Measurements from ENCODE around the gene TOP1.

TOP1 gene

DNA sequence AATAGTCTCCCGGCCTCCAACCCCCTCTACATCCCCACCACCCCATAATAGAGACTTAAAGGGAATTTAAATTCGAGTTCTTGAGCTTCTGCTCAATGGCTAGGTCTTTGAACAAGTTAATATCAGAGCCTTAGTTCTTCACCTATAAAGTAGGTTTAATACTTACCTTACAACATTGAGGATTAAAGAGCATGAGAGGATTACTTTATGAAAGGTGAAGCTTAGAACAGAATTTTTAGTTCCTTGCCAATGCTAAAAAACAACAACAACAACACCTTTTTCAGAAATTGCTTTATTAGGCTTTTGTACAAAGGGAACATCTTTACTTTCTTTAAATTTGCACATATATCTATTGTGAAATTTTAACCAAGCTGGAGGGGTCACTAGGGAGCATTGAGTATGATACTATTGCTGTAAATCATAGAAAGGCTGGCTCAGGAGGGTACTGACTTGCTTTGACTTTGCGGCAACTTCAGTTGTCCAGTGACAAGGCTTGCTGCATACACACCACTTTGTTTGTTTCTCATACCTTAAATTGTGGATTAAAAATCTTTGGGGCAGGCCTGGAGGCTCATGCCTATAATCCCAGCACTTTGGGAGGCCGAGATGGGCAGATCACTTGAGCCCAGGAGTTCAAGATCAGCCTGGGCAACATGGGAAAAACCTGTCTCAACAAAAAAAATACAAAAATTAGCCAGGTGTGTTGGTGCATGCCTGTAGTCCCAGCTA is 9.7 kb downstream of the TOP1 start:
- ATAC-seq = no peak
- H3K4me1 Mint-ChIP-seq = peaks cover 89% of the 10 kb centered on the region
- no peaks in the 10 kb centered on the region for H3K27me3 Mint-ChIP-seq
- H3K4me3 Mint-ChIP-seq = no peak overlapping the region
- peak overlapping the region; percentile 46 for H3K27ac Mint-ChIP-seq
- H3K36me3 Mint-ChIP-seq (ENCODE audit: low read depth) = peaks cover 49% of the 10 kb centered on the region
- no peak for DNase-seq
- H3K9me3 Mint-ChIP-seq = no peaks in the 10 kb centered on the region

DNA sequence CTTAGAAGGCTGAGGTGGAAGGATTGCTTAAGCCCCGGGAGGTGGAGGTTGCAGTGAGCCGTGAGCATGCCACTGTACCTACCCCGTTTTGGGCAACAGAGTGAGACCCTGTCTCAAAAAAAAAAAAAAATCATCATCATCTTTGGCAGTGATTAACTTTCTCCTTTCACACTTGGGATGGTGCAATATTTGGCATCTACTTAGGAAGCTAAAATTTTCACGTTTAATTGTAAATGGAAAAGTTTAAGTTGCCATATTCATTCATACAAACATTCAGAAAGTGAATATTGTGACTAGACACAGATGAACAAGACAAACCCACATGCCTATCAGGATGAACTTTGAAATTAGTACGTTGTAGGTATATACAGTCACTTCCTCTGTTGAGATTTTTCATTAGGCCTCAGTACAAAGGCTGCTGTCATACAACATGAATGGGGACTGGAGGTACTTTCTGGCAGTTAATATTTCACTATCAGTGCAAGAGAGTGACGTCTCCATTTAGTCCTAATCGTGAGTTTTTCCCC is 10.3 kb downstream of the TOP1 start:
- DNase-seq (no peak), ATAC-seq (peak; percentile 83)
- H3K27me3 Mint-ChIP-seq = no peaks in the 10 kb centered on the region
- peaks cover 47% of the 10 kb centered on the region for H3K36me3 Mint-ChIP-seq (ENCODE audit: low read depth)
- H3K4me3 Mint-ChIP-seq = no peak overlapping the region
- peak overlapping the region; percentile 44 for H3K27ac Mint-ChIP-seq
- no peaks in the 10 kb centered on the region for H3K9me3 Mint-ChIP-seq
- peaks cover 87% of the 10 kb centered on the region for H3K4me1 Mint-ChIP-seq

DNA sequence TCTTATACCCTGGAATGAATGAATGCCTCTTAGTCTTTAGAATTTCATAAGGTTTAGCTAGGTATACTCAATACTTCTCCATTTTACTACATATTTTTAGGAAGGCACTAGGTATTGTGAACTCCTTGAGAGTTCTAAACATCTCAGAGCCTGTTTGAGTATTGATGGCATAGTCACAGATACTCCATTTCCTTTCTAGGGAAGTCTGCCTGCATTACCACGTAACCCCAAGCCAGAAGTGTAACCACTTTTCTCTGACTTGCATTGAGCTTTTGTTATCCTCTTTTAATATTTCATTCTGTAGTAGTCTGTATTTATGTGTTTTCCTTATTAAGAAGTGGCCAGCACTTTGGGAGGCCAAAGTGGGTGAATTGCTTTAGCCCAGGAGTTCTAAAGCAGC is 12.2 kb downstream of the TOP1 start:
- no peak for DNase-seq
- H3K27me3 Mint-ChIP-seq = no peaks in the 10 kb centered on the region
- ATAC-seq = no peak
- H3K4me1 Mint-ChIP-seq = peaks cover 86% of the 10 kb centered on the region
- no peak overlapping the region for H3K4me3 Mint-ChIP-seq
- H3K27ac Mint-ChIP-seq = no peak overlapping the region
- peaks cover 36% of the 10 kb centered on the region for H3K36me3 Mint-ChIP-seq (ENCODE audit: low read depth)
- H3K9me3 Mint-ChIP-seq = no peaks in the 10 kb centered on the region

DNA sequence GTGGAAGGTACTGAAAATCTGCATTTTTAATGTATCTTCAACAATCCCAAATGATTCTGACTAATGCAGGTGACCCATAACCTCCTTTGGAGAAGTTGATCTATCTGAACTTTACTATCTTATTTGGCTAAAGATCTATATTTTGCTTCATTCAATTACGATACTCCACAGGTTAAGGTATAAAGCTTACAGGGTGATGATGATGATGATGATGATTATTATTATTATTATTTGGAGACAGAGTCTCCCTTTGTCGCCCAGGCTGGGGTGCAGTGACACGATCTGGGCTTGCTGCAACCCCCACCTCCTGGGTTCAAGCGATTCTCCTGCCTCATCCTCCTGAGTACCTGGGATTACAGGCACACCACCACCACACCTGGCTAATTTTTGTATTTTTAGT is 13.1 kb downstream of the TOP1 start:
- H3K27ac Mint-ChIP-seq = no peak overlapping the region
- H3K4me1 Mint-ChIP-seq = peaks cover 88% of the 10 kb centered on the region
- H3K4me3 Mint-ChIP-seq = no peak overlapping the region
- ATAC-seq = no peak
- no peaks in the 10 kb centered on the region for H3K27me3 Mint-ChIP-seq
- DNase-seq = no peak
- peaks cover 29% of the 10 kb centered on the region for H3K36me3 Mint-ChIP-seq (ENCODE audit: low read depth)
- H3K9me3 Mint-ChIP-seq = no peaks in the 10 kb centered on the region

DNA sequence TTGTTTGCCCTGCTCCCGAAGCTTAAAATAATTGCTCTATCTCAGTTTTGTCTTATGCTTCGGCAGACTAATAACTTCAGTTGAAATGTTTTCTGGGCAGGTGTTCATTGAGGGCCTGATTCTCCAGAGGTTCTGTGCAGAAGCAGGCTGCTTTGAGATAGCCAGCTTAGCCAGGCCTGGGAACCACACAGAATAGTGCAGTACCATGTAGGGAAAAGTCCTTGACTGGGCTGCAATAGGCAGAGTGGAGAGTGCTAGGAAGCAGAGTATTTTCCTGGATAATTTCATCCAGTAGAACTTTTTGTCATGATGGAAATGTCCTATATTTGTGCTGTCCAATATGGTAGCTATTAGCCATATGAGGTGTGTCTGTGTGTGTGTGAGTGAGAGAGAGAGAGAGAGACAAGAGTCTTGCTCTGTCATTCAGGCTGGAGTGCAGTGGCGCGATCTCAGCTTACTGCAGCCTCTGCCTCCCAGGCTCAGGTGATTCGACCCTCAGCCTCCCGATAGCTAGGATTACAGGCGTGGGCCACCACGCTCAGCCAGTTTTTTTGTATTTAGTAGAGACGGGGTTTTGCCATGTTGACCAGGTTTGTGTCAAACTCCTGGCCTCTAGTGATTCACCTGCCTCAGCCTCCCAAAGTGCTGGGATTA is 15.9 kb downstream of the TOP1 start:
- no peaks in the 10 kb centered on the region for H3K9me3 Mint-ChIP-seq
- ATAC-seq = no peak
- H3K36me3 Mint-ChIP-seq (ENCODE audit: low read depth) = peaks cover 27% of the 10 kb centered on the region
- no peak for DNase-seq
- no peak overlapping the region for H3K4me3 Mint-ChIP-seq
- H3K27me3 Mint-ChIP-seq = no peaks in the 10 kb centered on the region
- H3K27ac Mint-ChIP-seq = no peak overlapping the region
- peaks cover 93% of the 10 kb centered on the region for H3K4me1 Mint-ChIP-seq

DNA sequence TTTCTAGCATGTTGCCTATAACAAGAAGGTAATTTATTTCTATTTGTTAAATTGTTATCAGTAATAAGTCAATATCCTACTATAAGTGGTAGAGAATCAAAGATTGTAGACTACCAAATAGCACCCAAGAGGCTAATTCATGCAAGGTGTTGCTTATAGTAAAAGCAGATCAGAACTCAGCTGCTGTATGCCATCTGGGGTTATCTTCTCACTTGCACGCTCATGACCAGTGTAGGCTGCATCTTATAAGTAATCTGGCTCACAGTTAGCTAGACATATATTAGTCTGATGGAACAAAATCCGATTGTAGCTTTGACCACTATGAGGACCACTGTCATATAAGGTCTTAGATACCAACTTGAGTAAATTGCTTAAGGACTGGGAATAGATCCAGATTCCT is 17.0 kb downstream of the TOP1 start:
- no peak for DNase-seq
- Mint-ChIP-seq H3K4me3 (no peak overlapping the region), H3K9me3 (no peaks in the 10 kb centered on the region), H3K4me1 (peaks cover 93% of the 10 kb centered on the region), H3K36me3 (ENCODE audit: low read depth) (peaks cover 26% of the 10 kb centered on the region), H3K27me3 (no peaks in the 10 kb centered on the region), H3K27ac (no peak overlapping the region)
- ATAC-seq = no peak

DNA sequence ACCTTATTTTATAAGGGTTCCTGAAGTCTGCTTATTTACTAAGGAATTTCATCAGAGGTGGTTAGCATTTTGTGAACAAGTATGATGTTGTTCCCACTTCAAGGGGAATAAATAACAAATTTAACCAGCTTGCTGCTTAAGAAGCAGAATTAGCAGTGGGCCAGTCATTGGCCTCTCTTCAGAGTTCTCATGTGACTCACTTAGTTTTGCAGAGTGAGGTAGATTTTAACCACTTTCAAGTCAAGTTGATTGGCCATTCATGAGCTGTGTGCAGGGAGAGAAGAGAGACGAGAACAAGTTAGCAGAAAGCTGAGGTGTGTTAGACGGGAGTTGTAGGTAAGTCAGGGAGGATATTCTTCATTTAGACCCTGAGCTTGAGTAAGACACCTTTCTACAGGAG is 18.1 kb downstream of the TOP1 start:
- DNase-seq = no peak
- Mint-ChIP-seq H3K27me3 (no peaks in the 10 kb centered on the region), H3K9me3 (no peaks in the 10 kb centered on the region), H3K4me1 (peaks cover 94% of the 10 kb centered on the region), H3K36me3 (ENCODE audit: low read depth) (peaks cover 24% of the 10 kb centered on the region), H3K4me3 (no peak overlapping the region), H3K27ac (peak overlapping the region; percentile 29)
- peak; percentile 81 for ATAC-seq

DNA sequence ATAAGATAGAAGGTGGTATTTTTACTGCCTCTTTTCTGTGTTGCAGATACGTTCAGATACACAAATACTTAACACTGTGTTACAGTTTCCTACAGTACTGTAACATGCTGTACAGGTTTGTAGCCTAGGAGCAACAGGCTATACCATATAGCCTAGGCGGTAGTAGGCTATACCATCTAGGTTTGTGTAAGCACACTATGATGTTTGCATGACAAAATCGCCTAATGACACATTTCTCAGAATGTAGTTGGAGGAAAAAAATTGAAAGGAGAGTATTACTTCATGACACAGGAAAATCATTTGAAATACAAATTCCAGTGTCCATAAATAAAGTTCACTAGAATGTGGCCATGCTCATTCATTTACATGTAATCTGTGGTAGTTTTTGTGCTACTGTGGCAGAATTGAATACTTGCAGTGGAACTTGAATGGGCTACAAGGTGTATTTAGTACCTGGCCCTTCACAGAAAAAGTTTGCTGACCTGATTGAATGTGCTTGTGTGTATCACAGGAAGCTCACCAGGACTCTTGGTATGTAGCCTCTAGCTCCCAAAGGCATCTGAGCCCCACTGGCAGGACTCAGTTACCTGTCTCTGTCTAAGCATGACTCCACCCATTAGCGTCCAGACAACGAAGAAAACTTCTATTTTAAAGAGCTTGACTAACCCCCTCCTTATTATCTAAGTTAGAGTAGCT is 18.8 kb downstream of the TOP1 start:
- peaks cover 94% of the 10 kb centered on the region for H3K4me1 Mint-ChIP-seq
- H3K36me3 Mint-ChIP-seq (ENCODE audit: low read depth) = peaks cover 25% of the 10 kb centered on the region
- DNase-seq = no peak
- ATAC-seq = peak; percentile 23
- no peaks in the 10 kb centered on the region for H3K9me3 Mint-ChIP-seq
- peak overlapping the region; percentile 80 for H3K27ac Mint-ChIP-seq
- no peaks in the 10 kb centered on the region for H3K27me3 Mint-ChIP-seq
- peak overlapping the region; percentile 82 for H3K4me3 Mint-ChIP-seq

DNA sequence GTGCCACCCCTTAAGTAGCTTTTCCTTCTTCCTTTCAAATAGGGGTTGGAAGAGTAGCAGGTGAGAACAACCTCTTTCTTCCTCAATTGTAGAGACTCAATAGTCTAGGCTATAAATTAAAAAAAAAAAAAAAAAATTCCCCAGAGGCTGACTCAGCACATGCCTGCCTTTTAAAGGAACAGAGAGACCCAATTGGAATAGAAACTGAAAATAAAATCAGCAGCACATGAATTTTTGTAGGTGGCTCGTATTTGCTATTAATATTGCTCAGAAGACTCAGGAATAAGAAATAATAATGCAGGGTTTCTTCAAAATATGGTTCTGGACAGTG is 19.3 kb downstream of the TOP1 start:
- H3K4me1 Mint-ChIP-seq = peaks cover 94% of the 10 kb centered on the region
- H3K9me3 Mint-ChIP-seq = no peaks in the 10 kb centered on the region
- ATAC-seq = peak; percentile 48
- H3K4me3 Mint-ChIP-seq = peak overlapping the region; percentile 82
- DNase-seq = no peak
- no peaks in the 10 kb centered on the region for H3K27me3 Mint-ChIP-seq
- peaks cover 23% of the 10 kb centered on the region for H3K36me3 Mint-ChIP-seq (ENCODE audit: low read depth)
- H3K27ac Mint-ChIP-seq = peak overlapping the region; percentile 80

DNA sequence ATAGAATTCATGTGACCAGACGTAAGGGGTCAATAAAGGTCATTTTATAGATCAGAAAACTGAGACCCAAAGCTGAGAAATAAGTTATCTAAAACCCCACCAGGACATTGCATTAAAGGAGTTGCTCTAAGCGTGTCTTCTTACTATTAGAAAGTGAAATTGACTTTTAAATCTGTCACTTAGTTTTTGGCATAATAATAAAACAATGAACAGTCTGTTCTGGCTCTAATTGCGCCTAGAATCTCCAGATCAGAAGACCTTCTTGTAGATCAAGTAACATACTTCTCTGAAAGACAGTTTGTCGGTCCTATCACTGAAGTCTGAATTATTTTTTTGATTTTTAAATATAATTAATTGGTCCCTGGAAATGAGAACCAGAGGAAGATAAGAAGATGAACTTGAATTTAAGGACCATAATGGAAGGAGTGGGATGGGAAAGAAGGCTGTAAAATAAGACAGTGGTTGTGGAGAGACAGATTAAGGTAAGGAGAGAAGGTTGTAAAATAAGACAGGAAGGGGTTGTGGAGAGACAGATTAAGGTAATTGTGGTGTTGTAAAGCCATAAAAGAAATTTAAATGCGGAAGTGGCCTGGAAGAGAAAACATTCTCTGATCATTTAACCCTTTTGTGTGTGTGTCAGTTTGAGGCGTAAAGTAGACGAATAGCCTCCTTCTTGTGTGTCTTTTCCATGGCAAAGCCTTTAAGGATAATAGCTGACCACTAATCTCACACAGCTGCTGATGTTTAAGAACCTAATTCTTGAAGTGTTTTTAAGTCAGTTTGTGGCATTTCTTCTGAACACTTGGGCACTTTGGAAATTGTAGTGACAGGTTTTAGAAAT is 20.1 kb downstream of the TOP1 start:
- Mint-ChIP-seq H3K4me3 (peak overlapping the region; percentile 82), H3K36me3 (ENCODE audit: low read depth) (peaks cover 24% of the 10 kb centered on the region), H3K27me3 (no peaks in the 10 kb centered on the region), H3K27ac (peak overlapping the region; percentile 80), H3K9me3 (peaks cover 1% of the 10 kb centered on the region), H3K4me1 (peaks cover 94% of the 10 kb centered on the region)
- ATAC-seq (no peak), DNase-seq (no peak)

DNA sequence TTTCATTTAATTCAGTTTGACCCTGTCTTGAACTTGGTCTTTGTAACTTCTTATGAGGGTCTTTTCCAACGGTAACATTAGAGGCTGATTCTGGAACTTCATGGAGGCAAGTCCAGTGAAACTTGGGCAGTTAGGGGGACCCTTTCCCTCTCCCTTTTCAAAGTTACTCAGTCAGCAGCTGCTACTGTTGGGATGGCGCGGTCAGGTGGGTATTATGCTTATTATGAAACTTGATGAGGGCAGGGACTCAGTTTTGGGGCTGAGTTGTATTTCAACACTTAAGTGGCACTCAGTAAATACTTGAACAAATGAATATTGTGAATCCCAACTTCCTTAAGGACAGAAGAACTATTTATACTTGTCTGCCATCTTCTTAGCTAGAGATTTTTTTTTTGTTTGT is 20.8 kb downstream of the TOP1 start:
- H3K27me3 Mint-ChIP-seq = no peaks in the 10 kb centered on the region
- peaks cover 32% of the 10 kb centered on the region for H3K36me3 Mint-ChIP-seq (ENCODE audit: low read depth)
- no peak overlapping the region for H3K4me3 Mint-ChIP-seq
- H3K27ac Mint-ChIP-seq = peak overlapping the region; percentile 80
- ATAC-seq (no peak), DNase-seq (no peak)
- peaks cover 9% of the 10 kb centered on the region for H3K9me3 Mint-ChIP-seq
- peaks cover 97% of the 10 kb centered on the region for H3K4me1 Mint-ChIP-seq

DNA sequence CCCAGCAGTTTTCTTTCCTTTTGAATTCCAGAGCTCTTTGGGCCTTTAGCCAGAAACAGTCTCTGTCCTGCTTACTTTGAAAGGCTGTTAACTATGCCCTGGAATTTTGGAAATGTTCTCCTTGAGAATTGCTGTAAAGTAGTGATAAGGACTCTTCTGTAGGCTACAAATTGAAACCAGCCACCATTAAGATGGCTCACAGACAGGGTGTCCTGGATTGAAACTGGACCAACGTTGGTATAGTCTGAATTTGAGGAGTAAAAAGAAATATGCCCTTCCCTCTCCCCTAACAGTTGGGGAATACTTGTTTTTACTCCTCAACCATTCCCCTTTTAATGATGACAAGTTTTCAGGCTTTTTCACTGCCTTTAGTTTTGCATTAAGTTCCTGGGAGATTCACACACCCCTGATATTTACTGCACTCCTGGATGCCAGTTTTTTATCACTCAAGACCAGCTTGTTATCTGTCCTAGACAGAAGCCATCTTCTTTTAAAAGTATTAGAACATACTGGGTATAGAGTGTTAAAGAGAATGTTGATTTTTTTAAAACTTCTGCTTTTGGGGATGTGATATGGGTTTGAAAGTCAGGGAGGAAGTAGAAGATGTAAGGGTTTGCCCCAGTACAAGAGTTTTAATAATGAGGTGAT is 21.9 kb downstream of the TOP1 start:
- Mint-ChIP-seq H3K9me3 (peaks cover 9% of the 10 kb centered on the region), H3K36me3 (ENCODE audit: low read depth) (peaks cover 39% of the 10 kb centered on the region), H3K4me3 (no peak overlapping the region), H3K4me1 (peaks cover 99% of the 10 kb centered on the region), H3K27ac (no peak overlapping the region), H3K27me3 (no peaks in the 10 kb centered on the region)
- ATAC-seq = no peak
- no peak for DNase-seq

DNA sequence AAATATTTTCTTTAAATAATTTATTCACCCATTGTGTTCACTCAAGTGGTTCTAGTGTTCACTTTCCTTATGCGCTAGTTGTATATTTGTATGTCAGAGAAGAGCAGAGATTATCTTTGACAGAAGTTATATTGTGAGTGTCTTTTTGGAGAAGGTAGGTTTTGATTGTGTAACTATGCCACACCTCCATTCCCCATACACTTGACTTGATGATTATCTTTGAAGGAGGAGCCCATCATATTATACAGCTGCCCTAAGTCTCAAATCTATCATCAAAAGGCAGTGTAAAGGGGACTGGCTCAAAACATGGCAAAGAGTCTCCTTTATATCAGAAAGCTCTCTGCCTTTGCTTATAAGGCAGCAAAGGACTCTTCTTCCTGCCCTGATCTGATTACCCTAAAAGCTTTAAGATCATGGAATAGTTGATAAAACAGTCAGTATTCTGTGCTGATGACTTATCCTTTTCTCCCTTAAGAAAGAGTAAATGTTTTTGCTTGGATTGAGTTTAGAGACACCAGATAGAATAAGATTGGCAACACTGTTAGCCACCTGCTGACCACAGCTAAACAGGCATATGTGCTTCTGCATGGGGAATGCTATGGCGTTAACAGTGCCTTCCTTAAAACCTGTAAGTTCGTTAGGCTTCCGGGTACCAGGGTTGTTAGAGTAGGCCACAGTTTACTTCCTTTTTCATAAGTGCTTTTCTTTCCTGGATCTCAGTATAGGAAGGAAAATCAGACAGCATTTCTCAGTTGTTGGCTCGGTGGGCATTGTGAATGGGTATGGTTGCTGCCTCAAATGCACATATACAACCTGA is 22.6 kb downstream of the TOP1 start:
- Mint-ChIP-seq H3K36me3 (ENCODE audit: low read depth) (peaks cover 45% of the 10 kb centered on the region), H3K4me3 (no peak overlapping the region), H3K27ac (peak overlapping the region; percentile 4), H3K9me3 (peaks cover 9% of the 10 kb centered on the region), H3K4me1 (peaks cover 98% of the 10 kb centered on the region), H3K27me3 (no peaks in the 10 kb centered on the region)
- ATAC-seq (no peak), DNase-seq (no peak)

All from activated naive CD8-positive, alpha-beta T cell treated with anti-CD3 and anti-CD28 coated beads, Interleukin-2, amount 50 U/mL, for 24 hours (primary cell).